ENCODE measurements around the gene RPAP2. TPM values are rescaled to one million over a fixed set of nuclear protein-coding genes. Genes with fewer than 3 reads are reported as not detected.

The RPAP2 gene
- total RNA-seq, 1 experiment from 2014 or later = 28.1 TPM

DNA sequence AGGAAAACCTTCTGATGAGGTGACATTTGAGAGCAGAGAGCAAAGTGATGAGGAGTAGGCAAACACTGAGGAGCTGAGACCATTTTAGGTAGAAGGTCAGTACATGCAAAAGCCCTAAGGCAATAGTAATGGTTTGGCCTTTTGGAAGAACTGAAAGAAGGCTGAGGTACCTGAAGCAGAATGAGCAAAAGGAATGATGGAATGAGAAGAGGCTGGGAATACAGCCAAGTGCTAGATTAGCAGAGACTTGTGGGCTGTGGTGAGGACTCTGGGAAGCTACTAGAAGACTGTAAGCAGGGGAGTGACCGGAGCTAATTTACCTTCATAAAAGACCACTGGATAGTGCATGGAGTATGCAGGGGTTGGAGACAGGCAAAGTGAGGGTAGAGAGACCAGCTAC, 110.0 kb downstream of the RPAP2 start:
- no peaks in the 10 kb centered on the region for H3K79me2 ChIP-seq (ENCODE audit: insufficient read depth, low read length)
- no peak for DNase-seq (ENCODE audit: low read depth, low spot score)
- RAD21 ChIA-PET (ENCODE audit: low non-redundant PET in 1 of 2, low total read pairs in 2 of 2, uncharacterized antibody in 2 of 2, unreplicated experiment in 2 of 2) = no interaction called here
- H3K27ac ChIP-seq (ENCODE audit: low read depth, low read length) = no peak overlapping the region
- no peaks in the 10 kb centered on the region for H3K36me3 ChIP-seq (ENCODE audit: control insufficient read depth in 1 of 2, insufficient read depth in 2 of 2, low read length in 2 of 2)
- H3K9me3 ChIP-seq (ENCODE audit: control insufficient read depth in 1 of 2, insufficient read depth in 1 of 2, low read depth in 1 of 2, low read length in 2 of 2) = no peaks in the 10 kb centered on the region
- intact Hi-C loops (cut with micrococcal nuclease) = no loop called here
- ATAC-seq = no peak
- H4K20me1 ChIP-seq (ENCODE audit: insufficient read depth) = no peaks in the 10 kb centered on the region
- no peaks in the 10 kb centered on the region for H3K4me1 ChIP-seq (ENCODE audit: control insufficient read depth in 1 of 2, insufficient read depth in 2 of 2, low read length in 2 of 2)
- no TSS peak for BruUV-seq (replicated peaks)
- CTCF ChIA-PET = no interaction called here
- no peak overlapping the region for H3K9ac ChIP-seq (ENCODE audit: low read length)
- H3K4me2 ChIP-seq (ENCODE audit: low read length) = no peak overlapping the region
- no peaks in the 10 kb centered on the region for H3K9me2 ChIP-seq (ENCODE audit: insufficient read depth)
- POLR2A ChIA-PET = no interaction called here
- H2AFZ ChIP-seq (ENCODE audit: low read depth, low read length, poor library complexity, severe bottlenecking) = no peak overlapping the region
- TF ChIP-seq EGR1 (IDR thresholded peaks at IDR 0.05; ENCODE audit: low read depth) (no peak), CEBPB (IDR thresholded peaks at IDR 0.05; ENCODE audit: low read depth) (no peak), POLR2AphosphoS5 (IDR thresholded peaks at IDR 0.05; ENCODE audit: low read depth, low read length) (no peak), ELF1 (IDR thresholded peaks at IDR 0.05; ENCODE audit: borderline replicate concordance, low read depth) (no peak)
- TF ChIP-seq, protein P1, sequence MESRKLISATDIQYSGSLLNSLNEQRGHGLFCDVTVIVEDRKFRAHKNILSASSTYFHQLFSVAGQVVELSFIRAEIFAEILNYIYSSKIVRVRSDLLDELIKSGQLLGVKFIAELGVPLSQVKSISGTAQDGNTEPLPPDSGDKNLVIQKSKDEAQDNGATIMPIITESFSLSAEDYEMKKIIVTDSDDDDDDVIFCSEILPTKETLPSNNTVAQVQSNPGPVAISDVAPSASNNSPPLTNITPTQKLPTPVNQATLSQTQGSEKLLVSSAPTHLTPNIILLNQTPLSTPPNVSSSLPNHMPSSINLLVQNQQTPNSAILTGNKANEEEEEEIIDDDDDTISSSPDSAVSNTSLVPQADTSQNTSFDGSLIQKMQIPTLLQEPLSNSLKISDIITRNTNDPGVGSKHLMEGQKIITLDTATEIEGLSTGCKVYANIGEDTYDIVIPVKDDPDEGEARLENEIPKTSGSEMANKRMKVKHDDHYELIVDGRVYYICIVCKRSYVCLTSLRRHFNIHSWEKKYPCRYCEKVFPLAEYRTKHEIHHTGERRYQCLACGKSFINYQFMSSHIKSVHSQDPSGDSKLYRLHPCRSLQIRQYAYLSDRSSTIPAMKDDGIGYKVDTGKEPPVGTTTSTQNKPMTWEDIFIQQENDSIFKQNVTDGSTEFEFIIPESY (IDR thresholded peaks at IDR 0.05; ENCODE audit: extremely low read depth, insufficient replicate concordance, low read length) = no peak
- TF ChIP-seq, protein P2, sequence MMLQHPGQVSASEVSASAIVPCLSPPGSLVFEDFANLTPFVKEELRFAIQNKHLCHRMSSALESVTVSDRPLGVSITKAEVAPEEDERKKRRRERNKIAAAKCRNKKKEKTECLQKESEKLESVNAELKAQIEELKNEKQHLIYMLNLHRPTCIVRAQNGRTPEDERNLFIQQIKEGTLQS (IDR thresholded peaks at IDR 0.05) = no peak
- TF ChIP-seq, protein P3, sequence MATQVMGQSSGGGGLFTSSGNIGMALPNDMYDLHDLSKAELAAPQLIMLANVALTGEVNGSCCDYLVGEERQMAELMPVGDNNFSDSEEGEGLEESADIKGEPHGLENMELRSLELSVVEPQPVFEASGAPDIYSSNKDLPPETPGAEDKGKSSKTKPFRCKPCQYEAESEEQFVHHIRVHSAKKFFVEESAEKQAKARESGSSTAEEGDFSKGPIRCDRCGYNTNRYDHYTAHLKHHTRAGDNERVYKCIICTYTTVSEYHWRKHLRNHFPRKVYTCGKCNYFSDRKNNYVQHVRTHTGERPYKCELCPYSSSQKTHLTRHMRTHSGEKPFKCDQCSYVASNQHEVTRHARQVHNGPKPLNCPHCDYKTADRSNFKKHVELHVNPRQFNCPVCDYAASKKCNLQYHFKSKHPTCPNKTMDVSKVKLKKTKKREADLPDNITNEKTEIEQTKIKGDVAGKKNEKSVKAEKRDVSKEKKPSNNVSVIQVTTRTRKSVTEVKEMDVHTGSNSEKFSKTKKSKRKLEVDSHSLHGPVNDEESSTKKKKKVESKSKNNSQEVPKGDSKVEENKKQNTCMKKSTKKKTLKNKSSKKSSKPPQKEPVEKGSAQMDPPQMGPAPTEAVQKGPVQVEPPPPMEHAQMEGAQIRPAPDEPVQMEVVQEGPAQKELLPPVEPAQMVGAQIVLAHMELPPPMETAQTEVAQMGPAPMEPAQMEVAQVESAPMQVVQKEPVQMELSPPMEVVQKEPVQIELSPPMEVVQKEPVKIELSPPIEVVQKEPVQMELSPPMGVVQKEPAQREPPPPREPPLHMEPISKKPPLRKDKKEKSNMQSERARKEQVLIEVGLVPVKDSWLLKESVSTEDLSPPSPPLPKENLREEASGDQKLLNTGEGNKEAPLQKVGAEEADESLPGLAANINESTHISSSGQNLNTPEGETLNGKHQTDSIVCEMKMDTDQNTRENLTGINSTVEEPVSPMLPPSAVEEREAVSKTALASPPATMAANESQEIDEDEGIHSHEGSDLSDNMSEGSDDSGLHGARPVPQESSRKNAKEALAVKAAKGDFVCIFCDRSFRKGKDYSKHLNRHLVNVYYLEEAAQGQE (IDR thresholded peaks at IDR 0.05; ENCODE audit: low read depth) = no peak
- TF ChIP-seq, protein P4, sequence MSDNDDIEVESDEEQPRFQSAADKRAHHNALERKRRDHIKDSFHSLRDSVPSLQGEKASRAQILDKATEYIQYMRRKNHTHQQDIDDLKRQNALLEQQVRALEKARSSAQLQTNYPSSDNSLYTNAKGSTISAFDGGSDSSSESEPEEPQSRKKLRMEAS (IDR thresholded peaks at IDR 0.05) = no peak
- TF ChIP-seq, protein P5, sequence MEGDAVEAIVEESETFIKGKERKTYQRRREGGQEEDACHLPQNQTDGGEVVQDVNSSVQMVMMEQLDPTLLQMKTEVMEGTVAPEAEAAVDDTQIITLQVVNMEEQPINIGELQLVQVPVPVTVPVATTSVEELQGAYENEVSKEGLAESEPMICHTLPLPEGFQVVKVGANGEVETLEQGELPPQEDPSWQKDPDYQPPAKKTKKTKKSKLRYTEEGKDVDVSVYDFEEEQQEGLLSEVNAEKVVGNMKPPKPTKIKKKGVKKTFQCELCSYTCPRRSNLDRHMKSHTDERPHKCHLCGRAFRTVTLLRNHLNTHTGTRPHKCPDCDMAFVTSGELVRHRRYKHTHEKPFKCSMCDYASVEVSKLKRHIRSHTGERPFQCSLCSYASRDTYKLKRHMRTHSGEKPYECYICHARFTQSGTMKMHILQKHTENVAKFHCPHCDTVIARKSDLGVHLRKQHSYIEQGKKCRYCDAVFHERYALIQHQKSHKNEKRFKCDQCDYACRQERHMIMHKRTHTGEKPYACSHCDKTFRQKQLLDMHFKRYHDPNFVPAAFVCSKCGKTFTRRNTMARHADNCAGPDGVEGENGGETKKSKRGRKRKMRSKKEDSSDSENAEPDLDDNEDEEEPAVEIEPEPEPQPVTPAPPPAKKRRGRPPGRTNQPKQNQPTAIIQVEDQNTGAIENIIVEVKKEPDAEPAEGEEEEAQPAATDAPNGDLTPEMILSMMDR (IDR thresholded peaks at IDR 0.05 in 2 of 3, conservative IDR thresholded peaks at IDR 0.05 in 1 of 3; ENCODE audit: borderline replicate concordance in 1 of 3, insufficient read depth in 1 of 3, low read depth in 2 of 3, low read length in 2 of 3) = no peak
- H3K27me3 ChIP-seq (ENCODE audit: insufficient read depth, low read length) = no peaks in the 10 kb centered on the region
- no peak overlapping the region for H3K4me3 ChIP-seq (replicated peaks in 1 of 2; ENCODE audit: low read depth in 1 of 2, low read length in 2 of 2)
